ENCODE results near the gene TEX28. TPM values are rescaled to one million over a fixed set of nuclear protein-coding genes. Genes with fewer than 3 reads are reported as not detected.
A peak's percentile ranks its signal among the peaks of the same experiment; 100 is the strongest.
"Not testable (repeated sequence)": the region's sequence is repeated elsewhere in the genome, so short reads cannot be mapped to it uniquely, and the experiment has no call there.

The TEX28 gene
- total RNA-seq, 5 donors from 2014 or later (not counting 1 experiment from before 2014, with no cell fraction given), result not detected

DNA sequence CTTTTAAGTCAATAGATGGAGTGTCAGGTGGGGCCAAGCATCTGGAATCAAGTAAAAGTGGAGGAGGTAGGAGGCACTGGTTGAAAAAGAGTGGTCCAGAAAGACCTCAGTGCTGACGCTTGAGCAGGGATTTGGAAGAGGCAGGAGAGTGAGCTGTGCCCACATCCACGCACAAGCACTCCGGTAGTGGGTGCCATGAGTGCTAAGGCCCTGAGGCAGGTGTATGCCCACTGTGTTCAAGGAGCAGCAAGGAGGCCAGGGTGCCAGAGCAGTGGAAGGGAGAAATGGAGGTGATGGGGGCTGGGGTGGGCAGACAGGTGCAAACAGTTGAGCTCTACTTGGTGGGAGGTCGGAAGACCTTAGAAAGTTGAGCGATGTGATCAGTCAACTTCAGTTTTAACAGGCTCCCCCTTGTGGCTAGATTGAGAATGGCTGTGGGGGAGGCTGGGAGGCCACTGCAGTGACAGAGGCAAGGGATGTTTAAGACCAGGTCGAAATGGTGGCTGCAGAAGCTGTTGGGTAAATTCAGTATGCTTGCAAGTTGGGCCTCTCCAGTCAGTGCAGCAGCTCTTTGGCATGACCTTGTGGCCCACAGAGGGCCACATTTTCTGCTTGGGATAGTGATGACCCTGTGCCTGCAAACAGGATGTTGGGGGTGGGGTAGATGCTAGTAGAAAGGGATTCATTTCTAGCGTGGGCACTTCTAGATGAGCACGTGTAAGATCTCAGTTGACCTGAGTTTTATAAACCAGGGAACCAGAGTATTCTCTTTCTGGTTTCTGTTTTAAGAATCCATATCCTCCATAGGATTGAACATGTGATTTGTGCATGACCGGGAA is 13.4 kb upstream of the TEX28 start:
- Histone ChIP-seq H3K4me3 (ENCODE audit: control insufficient read depth in 1 of 2, extremely low read depth in 1 of 2, low read length in 1 of 2) (no peak overlapping the region), H3K9me3 (no peaks in the 10 kb centered on the region), H3K36me3 (ENCODE audit: control insufficient read depth in 2 of 2, extremely low read depth in 1 of 2, insufficient read depth in 1 of 2, low read length in 1 of 2) (no peaks in the 10 kb centered on the region), H3K4me1 (ENCODE audit: control insufficient read depth in 1 of 2, extremely low read depth in 1 of 2, insufficient read depth in 2 of 2, low read length in 2 of 2) (peaks cover 5 to 43% of the 10 kb centered on the region in 2 experiments), H3K27me3 (replicated peaks in 1 of 2; ENCODE audit: control insufficient read depth in 2 of 2, extremely low read depth in 1 of 2, insufficient read depth in 2 of 2, low read length in 1 of 2) (no peaks in the 10 kb centered on the region), H3K27ac (ENCODE audit: low read length) (no peak overlapping the region)
- POLR2A ChIA-PET, result no interaction called here
- ATAC-seq (replicated peaks in 1 of 4), result peak; percentile 61 to 87 (median 79)
- no peaks in the 10 kb centered on the region for H3K9me3 Mint-ChIP-seq
- peak overlapping the region; percentile 42 to 49 for H3K27ac Mint-ChIP-seq
- CTCF ChIA-PET, result interaction anchor here (0.6 to 1.5 kb wide), 6 partner anchors 9 to 624 kb away, joined by 3 to 4 read pairs (median 3); no protein-coding TSS in a partner anchor
- no peaks in the 10 kb centered on the region for H3K36me3 Mint-ChIP-seq
- WGBS (ENCODE audit: insufficient coverage), result 0% methylated on average over 2 of the region's 9 CpGs
- peak; percentile 48 to 84 (median 71) for DNase-seq
- H3K4me1 Mint-ChIP-seq, result peaks cover 25 to 50% (median 31%) of the 10 kb centered on the region in 3 donors
- H3K4me3 Mint-ChIP-seq, result peak overlapping the region in 1 of 3 donors; percentile 41
- H3K27me3 Mint-ChIP-seq, result peaks cover 0 to 12% of the 10 kb centered on the region in 2 donors

DNA sequence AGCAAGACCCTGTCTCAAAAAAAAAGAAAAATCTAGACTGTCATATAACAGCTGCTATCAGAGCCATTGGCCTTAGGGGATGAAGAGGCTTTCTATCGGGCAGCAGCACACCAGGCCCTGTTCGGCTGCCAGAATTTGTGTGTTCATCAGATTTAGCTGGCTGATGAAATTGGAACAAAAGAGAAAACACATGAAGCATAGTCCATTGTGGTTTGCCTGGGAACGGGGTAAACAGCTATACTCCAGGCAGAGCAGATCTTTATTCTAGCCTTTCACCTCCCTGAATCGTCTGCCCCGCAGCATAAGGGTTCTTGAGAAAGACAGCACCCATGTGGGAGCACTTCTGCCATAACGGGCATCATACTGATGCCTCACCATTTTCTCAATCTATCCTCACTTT is 12.3 kb upstream of the TEX28 start:
- no peak overlapping the region for H3K27ac ChIP-seq (ENCODE audit: low read length)
- CTCF ChIA-PET, result no interaction called here
- no peak overlapping the region for H3K4me3 ChIP-seq (ENCODE audit: control insufficient read depth in 1 of 2, extremely low read depth in 1 of 2, low read length in 1 of 2)
- Mint-ChIP-seq H3K4me1 (peaks cover 18 to 40% (median 26%) of the 10 kb centered on the region in 3 donors), H3K4me3 (peak overlapping the region in 1 of 3 donors; percentile 41), H3K27ac (no peak overlapping the region), H3K27me3 (peaks cover 0 to 12% of the 10 kb centered on the region in 2 donors), H3K9me3 (no peaks in the 10 kb centered on the region), H3K36me3 (no peaks in the 10 kb centered on the region)
- WGBS (ENCODE audit: insufficient coverage), result no CpG with 5 or more reads among the region's 6 CpGs
- H3K4me1 ChIP-seq (ENCODE audit: control insufficient read depth in 1 of 2, extremely low read depth in 1 of 2, insufficient read depth in 2 of 2, low read length in 2 of 2), result peaks cover 5 to 33% of the 10 kb centered on the region in 2 experiments
- H3K36me3 ChIP-seq (ENCODE audit: control insufficient read depth in 2 of 2, extremely low read depth in 1 of 2, insufficient read depth in 1 of 2, low read length in 1 of 2), result no peaks in the 10 kb centered on the region
- no peaks in the 10 kb centered on the region for H3K9me3 ChIP-seq
- H3K27me3 ChIP-seq (replicated peaks in 1 of 2; ENCODE audit: control insufficient read depth in 2 of 2, extremely low read depth in 1 of 2, insufficient read depth in 2 of 2, low read length in 1 of 2), result no peaks in the 10 kb centered on the region
- ATAC-seq (replicated peaks in 1 of 4), result no peak
- POLR2A ChIA-PET, result no interaction called here
- no peak for DNase-seq

DNA sequence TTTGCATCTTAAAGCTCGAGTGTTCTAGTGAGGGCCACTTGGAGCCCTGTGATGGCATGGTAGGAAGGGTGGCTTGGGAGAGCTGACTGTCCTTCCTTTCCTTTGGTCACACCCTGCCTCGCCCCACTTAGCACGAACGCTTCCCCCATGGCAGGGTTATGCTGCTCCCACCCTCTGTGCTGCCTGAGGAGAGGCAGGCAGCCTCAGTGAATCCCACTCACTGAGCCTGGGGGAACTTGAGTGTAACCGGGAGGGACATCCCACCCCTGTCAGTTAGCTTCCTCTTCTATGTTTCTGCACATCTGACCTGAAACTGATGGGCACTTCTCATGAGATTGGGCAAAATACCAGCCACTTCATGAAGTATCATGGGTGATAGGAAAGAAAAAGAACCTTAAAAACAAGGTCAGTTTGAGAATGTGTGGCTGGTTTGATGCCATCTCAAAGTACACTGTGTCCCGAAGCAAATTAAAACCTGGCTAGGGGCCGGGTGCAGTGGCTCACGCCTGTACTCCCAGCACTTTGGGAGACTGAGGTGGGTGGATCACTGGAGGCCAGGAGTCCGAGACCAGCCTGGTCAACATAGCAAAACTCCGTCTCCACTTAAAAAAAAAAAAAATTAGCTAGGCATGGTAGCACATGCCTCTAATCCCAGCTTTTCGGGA is 10.7 kb upstream of the TEX28 start:
- POLR2A ChIA-PET, result no interaction called here
- WGBS (ENCODE audit: insufficient coverage), result 89% methylated on average over 4 of the region's 11 CpGs
- Histone ChIP-seq H3K27ac (ENCODE audit: low read length) (no peak overlapping the region), H3K4me3 (ENCODE audit: control insufficient read depth in 1 of 2, extremely low read depth in 1 of 2, low read length in 1 of 2) (no peak overlapping the region), H3K9me3 (no peaks in the 10 kb centered on the region), H3K36me3 (ENCODE audit: control insufficient read depth in 2 of 2, extremely low read depth in 1 of 2, insufficient read depth in 1 of 2, low read length in 1 of 2) (no peaks in the 10 kb centered on the region), H3K27me3 (replicated peaks in 1 of 2; ENCODE audit: control insufficient read depth in 2 of 2, extremely low read depth in 1 of 2, insufficient read depth in 2 of 2, low read length in 1 of 2) (no peaks in the 10 kb centered on the region), H3K4me1 (ENCODE audit: control insufficient read depth in 1 of 2, extremely low read depth in 1 of 2, insufficient read depth in 2 of 2, low read length in 2 of 2) (peaks cover 5 to 23% of the 10 kb centered on the region in 2 experiments)
- Mint-ChIP-seq H3K27me3 (peaks cover 0 to 3% of the 10 kb centered on the region in 2 donors), H3K4me1 (peaks cover 15 to 31% (median 18%) of the 10 kb centered on the region in 3 donors), H3K9me3 (no peaks in the 10 kb centered on the region), H3K4me3 (no peak overlapping the region), H3K36me3 (no peaks in the 10 kb centered on the region), H3K27ac (no peak overlapping the region)
- DNase-seq (no peak), ATAC-seq (replicated peaks in 1 of 4) (no peak)
- CTCF ChIA-PET, result interaction anchor here in 1 of 2 donors (0.7 kb wide), 1 partner anchor 10 kb away, joined by 3 read pairs; no protein-coding TSS in a partner anchor

DNA sequence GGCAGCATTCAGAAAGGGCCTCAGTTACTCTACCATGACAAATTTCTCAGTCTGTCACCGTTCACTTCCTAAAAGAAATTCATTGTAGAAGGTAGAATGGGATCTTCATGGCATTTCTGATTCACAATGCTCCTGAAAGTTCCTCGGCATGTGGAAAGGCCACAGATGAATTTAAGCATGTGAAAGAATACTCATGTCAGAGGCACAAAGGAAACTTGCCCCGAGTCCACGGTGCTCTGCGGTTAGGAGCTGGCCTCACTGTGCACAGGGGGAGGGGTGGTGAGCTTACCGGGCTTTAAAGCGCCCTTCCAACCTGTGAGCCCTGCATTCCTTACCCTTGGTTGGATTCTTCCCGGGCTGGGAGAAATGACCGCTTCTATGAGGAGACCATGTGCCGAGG is 9.9 kb upstream of the TEX28 start:
- Mint-ChIP-seq H3K4me3 (no peak overlapping the region), H3K36me3 (no peaks in the 10 kb centered on the region), H3K9me3 (no peaks in the 10 kb centered on the region), H3K27ac (no peak overlapping the region), H3K27me3 (peaks cover 0 to 7% of the 10 kb centered on the region in 2 donors), H3K4me1 (peaks cover 15 to 31% (median 18%) of the 10 kb centered on the region in 3 donors)
- Histone ChIP-seq H3K36me3 (ENCODE audit: control insufficient read depth in 2 of 2, extremely low read depth in 1 of 2, insufficient read depth in 1 of 2, low read length in 1 of 2) (no peaks in the 10 kb centered on the region), H3K9me3 (no peaks in the 10 kb centered on the region), H3K27me3 (replicated peaks in 1 of 2; ENCODE audit: control insufficient read depth in 2 of 2, extremely low read depth in 1 of 2, insufficient read depth in 2 of 2, low read length in 1 of 2) (no peaks in the 10 kb centered on the region), H3K27ac (ENCODE audit: low read length) (no peak overlapping the region), H3K4me3 (ENCODE audit: control insufficient read depth in 1 of 2, extremely low read depth in 1 of 2, low read length in 1 of 2) (no peak overlapping the region), H3K4me1 (ENCODE audit: control insufficient read depth in 1 of 2, extremely low read depth in 1 of 2, insufficient read depth in 2 of 2, low read length in 2 of 2) (peaks cover 5 to 23% of the 10 kb centered on the region in 2 experiments)
- ATAC-seq (replicated peaks in 1 of 4) (no peak), DNase-seq (no peak)
- whole genome bisulfite sequencing (ENCODE audit: insufficient coverage), result no CpG with 5 or more reads among the region's 10 CpGs
- POLR2A ChIA-PET, result no interaction called here
- CTCF ChIA-PET, result no interaction called here

DNA sequence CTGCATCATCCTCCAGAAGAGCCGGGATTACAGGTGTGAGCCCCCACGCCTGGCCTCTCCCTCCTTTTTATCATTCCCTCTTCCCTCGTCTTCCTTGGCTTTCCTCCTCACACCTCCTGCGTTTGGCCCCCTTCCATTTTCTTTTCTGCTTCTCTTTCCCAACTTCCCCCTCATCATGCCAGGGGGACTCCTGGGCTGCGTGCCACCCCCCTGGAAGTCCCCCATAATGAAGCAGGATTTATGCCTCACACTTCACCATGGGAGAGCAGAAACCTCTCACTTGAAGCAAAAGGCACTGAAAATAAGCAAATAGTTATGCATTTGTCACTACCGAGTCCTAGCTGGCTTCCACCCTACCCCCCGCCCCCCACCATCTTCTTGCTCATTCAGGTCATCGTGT is 8.6 kb upstream of the TEX28 start:
- Mint-ChIP-seq H3K9me3 (no peaks in the 10 kb centered on the region), H3K4me1 (peaks cover 11 to 30% (median 12%) of the 10 kb centered on the region in 3 donors), H3K36me3 (no peaks in the 10 kb centered on the region), H3K27ac (no peak overlapping the region), H3K27me3 (peaks cover 0 to 7% of the 10 kb centered on the region in 2 donors), H3K4me3 (no peak overlapping the region)
- no peak for ATAC-seq (replicated peaks in 1 of 4)
- H3K4me1 ChIP-seq (ENCODE audit: control insufficient read depth in 1 of 2, extremely low read depth in 1 of 2, insufficient read depth in 2 of 2, low read length in 2 of 2), result peaks cover under 1 to 13% of the 10 kb centered on the region in 2 experiments
- H3K36me3 ChIP-seq (ENCODE audit: control insufficient read depth in 2 of 2, extremely low read depth in 1 of 2, insufficient read depth in 1 of 2, low read length in 1 of 2), result no peaks in the 10 kb centered on the region
- H3K27me3 ChIP-seq (replicated peaks in 1 of 2; ENCODE audit: control insufficient read depth in 2 of 2, extremely low read depth in 1 of 2, insufficient read depth in 2 of 2, low read length in 1 of 2), result no peaks in the 10 kb centered on the region
- 93% methylated on average over 2 of the region's 8 CpGs for WGBS (ENCODE audit: insufficient coverage)
- ChIA-PET POLR2A (no interaction called here), CTCF (no interaction called here)
- H3K27ac ChIP-seq (ENCODE audit: low read length), result no peak overlapping the region
- no peak for DNase-seq
- no peak overlapping the region for H3K4me3 ChIP-seq (ENCODE audit: control insufficient read depth in 1 of 2, extremely low read depth in 1 of 2, low read length in 1 of 2)
- H3K9me3 ChIP-seq, result no peaks in the 10 kb centered on the region

DNA sequence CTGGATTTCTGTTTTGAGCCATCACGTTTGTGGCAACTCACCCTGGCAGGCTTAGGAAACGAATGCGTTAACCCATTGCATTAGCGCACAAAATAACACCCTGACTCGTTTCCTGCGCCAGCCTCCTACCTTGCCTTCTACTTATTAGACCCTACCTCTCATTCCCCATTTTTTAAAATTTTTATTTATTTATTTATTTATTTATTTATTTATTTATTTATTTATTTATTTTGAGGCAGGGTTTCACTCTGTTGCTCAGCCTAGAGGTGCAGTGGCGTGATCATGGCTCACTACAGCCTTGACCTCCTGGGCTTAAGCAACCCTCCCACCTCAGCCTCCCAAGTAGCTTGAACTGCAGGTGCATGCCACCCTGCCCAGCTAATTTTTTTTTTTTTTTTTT is 8.1 kb upstream of the TEX28 start:
- H3K4me3 Mint-ChIP-seq; H3K36me3 Mint-ChIP-seq; CTCF ChIA-PET; H3K9me3 ChIP-seq; H3K9me3 Mint-ChIP-seq; H3K4me1 ChIP-seq (ENCODE audit: control insufficient read depth in 1 of 2, extremely low read depth in 1 of 2, insufficient read depth in 2 of 2, low read length in 2 of 2); DNase-seq; ATAC-seq (replicated peaks in 1 of 4); H3K27me3 ChIP-seq (replicated peaks in 1 of 2; ENCODE audit: control insufficient read depth in 2 of 2, extremely low read depth in 1 of 2, insufficient read depth in 2 of 2, low read length in 1 of 2); H3K27ac Mint-ChIP-seq; H3K36me3 ChIP-seq (ENCODE audit: control insufficient read depth in 2 of 2, extremely low read depth in 1 of 2, insufficient read depth in 1 of 2, low read length in 1 of 2); H3K4me3 ChIP-seq (ENCODE audit: control insufficient read depth in 1 of 2, extremely low read depth in 1 of 2, low read length in 1 of 2); H3K27me3 Mint-ChIP-seq; H3K27ac ChIP-seq (ENCODE audit: low read length): not testable (repeated sequence)
- WGBS (ENCODE audit: insufficient coverage), result no CpG with 5 or more reads among the region's 7 CpGs
- POLR2A ChIA-PET, result interaction anchor here in 1 of 2 donors (0.6 kb wide), 1 partner anchor 22 kb away, joined by 5 read pairs; no protein-coding TSS in a partner anchor
- H3K4me1 Mint-ChIP-seq, result peaks cover 7 to 26% (median 7%) of the 10 kb centered on the region in 3 donors
